Stimulated activated CD4-positive, alpha-beta T cell treated with anti-CD3 and anti-CD28 coated beads, Interleukin-15, amount 100 ng/mL, for 24 hours (primary cell): ENCODE measurements around the gene CEBPB.
"Not testable (repeated sequence)": the region's sequence is repeated elsewhere in the genome, so short reads cannot be mapped to it uniquely, and the experiment has no call there.

Experiments
- DNase-seq: peaks from one replicate; pipeline ENCODE4 v3.0.0-alpha.2; 2020

Gene CEBPB

GRCh38 chr20:50170549-50171220, 19.9 kb upstream of the CEBPB start:
- DNase-seq = no peak

DNA sequence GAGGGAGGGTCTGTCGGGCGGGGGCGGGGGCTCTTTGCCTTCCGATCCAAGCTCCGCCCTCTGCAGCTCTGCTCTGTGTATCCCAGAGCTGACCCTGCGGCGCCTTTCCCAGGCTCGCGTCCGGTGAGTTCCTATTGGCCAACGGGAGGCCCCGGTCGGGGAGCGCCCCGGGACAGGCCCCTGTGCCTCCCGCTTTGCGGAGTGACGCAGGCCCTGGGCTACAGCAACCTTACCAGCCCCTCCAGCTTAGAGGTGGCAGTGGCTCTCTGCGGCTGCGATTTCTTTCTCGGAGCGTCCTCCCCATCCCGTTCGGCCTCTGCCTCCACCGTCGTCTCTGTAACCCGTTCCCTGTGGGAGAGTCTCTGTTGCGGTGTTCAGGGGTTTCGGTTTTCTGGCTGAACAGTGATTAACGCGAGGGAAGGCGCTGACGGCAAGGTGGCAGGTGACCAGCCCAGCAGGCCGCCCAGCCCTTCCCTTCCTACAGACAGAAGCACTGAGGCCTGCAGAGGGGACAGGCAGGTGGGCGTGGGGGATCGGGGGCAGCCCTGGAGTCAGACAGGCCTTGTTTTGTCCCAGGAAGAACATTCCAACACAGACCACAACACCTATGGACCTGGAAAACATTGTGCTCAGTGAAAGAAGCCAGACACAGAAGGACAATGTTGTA, 18.1 kb upstream of the CEBPB start:
- no peak for DNase-seq

- DNase-seq = no peak
These were observed 16.2 kb upstream of the CEBPB start for GRCh38 chr20:50174456-50174855.

GRCh38 chr20:50175938-50176933, 14.4 kb upstream of the CEBPB start:
- DNase-seq = no peak

DNA sequence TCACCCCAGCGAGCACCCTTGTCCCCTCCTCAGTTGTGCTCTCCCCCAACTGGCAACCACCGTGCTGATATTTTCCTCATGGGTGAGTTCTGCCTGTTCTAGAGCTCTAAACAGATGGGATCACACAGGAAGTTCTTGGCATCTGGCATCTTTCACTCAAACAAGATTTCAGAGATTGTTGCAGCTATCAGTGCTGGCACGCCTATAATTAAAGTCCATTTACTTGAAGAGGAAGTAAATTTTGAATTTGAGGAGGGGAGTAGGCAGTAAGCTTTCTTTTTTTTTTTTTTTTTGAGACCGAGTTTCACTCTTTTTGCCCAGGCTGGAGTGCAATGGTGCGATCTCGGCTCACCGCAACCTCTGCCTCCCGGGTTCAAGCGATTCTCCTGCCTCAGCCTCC, 12.0 kb upstream of the CEBPB start:
- DNase-seq = not testable (repeated sequence)

- no peak for DNase-seq
These were observed 9.3 kb upstream of the CEBPB start for GRCh38 chr20:50181344-50181743.

DNA sequence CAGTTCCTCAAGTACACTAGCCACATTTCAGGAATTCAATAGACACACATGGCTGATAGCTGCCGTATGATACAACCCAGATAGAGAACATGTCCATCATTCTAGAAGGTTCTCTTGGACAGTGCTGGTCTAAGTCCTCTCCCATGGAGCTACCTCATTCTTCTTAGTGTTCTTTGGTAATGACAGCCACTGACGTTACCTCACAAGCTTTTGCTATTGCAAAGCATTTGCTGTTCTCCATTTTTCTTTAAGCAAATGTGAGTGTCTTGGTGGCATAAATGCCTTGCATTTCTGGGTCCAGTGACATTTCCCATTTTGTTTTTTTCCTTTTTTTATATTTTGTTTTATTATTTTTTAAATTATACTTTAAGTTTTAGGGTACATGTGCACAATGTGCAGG, 8.3 kb upstream of the CEBPB start:
- DNase-seq = no peak

GRCh38 chr20:50185426-50185825, 5.2 kb upstream of the CEBPB start:
- DNase-seq = no peak

DNA sequence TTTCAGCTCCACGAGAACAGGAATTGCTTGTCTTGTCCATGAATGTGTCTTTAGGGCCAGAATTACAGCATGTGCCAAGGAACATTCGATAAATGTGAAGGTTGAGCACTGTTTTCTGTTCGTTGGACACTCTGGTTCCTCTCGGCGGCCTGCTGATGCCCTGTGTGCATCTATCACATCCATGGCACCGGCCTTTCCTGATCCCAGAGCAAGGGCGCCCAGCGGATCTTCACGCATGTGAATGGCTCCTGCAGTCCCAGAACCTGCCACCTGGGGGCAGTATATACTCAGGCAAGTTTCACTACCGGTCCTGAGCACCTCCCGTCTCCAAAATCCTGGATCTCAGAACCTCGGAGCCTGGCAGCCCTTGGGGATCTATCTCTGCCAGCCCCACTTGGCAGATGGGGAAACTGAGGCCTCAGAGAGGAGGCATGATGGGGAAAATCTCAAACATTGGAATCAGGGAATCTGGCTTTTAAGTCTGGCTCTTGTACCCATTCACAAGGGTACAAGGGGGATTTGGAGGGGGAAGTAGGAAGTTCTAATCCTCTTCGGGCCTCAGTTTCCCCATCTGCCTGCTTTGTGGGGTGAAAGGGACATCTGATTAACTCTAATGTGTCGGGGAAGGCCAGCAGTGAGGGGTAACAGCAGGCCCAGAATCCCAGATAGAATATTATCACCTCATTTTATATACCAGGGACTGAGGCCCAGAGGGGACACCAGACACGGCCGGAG, 4.3 kb upstream of the CEBPB start:
- DNase-seq = peak; percentile 94

DNA sequence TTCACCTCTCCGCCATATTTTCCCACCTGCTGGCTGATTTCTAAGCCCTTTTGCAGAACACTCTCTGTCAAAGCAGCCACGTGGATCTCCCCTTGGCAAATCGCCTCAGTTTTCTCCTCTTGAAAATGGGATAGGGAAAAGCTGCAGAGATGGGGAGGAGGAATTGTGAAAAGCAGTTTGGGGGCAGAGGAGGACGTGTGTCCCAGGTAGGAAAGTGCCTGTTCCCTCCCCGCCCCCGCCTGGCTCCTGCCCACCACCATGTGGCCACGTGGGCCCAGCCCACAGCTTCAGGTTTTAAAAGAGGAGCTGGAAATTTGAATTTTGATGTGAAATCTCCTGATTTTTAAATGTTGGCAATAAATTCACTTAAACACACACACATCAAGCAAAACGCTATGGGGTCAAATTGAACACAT, 3.6 kb upstream of the CEBPB start:
- no peak for DNase-seq

- DNase-seq = no peak
These were observed 3.1 kb upstream of the CEBPB start for GRCh38 chr20:50187403-50188051.

DNA sequence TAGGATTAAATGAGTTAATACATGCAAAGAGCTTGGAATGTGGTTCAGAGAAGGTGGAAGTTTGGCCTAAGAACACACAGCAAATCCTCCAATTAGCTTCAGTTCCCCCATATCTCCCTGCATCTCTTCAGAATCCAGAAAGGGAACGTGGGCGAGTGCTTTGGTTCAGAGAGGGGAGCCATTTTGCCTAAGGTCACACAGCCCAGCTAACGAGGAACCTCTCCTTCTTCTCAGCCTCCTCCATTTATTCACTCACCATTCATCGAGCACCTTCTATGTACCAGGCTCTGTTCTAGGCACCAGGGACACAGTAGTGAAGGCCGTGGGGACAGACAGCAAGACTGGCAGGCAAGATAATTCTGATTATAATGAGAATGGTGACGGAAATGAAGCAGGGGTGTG, 2.3 kb upstream of the CEBPB start:
- DNase-seq = no peak

DNA sequence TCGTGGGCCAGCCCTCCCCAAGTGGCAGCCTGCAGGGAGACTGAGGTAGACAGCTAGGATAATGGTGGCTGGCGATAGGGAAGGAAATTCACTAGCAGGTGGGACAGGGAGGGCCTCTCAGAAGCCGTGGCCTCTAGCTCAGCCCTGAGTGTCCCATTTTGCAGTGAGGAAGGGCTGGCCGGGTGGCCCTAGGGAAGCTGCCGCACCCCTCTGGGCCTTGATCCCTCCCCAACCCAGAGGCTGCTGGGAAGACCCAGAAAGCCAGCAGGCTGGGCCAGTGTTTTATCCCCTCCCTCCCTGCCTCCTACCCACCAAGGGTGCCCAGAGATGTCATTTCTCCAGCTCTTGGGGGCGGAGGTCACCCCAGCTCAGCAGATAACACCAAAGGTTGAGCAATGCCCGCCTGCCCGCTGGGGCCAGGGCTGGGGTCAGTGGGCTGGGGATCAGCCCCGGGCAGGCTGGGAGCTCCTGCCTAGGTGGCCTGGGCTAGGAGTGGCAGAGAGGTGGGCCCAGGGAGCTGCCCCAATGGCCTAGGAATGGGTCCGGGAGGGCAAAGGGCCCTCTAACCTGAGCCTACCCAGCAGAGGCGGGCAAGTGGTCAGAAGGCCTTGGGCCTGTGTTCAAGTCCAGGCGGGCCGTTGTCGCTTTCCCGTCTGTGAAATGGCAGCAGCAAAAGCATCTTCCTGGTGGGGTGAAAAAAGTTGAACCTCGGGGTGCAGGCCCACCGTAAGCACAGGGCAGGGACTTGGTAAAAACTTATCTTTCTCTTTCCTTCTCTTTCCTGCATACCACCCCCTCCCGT, 1.6 kb upstream of the CEBPB start:
- no peak for DNase-seq

GRCh38 chr20:50189681-50190250, 864 bp upstream of the CEBPB start:
- peak; percentile 61 for DNase-seq

GRCh38 chr20:50191065-50191543, 474 bp downstream of the CEBPB start:
- peak; percentile 74 for DNase-seq

GRCh38 chr20:50191544-50192363, 1.1 kb downstream of the CEBPB start:
- peak; percentile 70 for DNase-seq

GRCh38 chr20:50192364-50193198, 2.0 kb downstream of the CEBPB start:
- peak; percentile 89 for DNase-seq

DNA sequence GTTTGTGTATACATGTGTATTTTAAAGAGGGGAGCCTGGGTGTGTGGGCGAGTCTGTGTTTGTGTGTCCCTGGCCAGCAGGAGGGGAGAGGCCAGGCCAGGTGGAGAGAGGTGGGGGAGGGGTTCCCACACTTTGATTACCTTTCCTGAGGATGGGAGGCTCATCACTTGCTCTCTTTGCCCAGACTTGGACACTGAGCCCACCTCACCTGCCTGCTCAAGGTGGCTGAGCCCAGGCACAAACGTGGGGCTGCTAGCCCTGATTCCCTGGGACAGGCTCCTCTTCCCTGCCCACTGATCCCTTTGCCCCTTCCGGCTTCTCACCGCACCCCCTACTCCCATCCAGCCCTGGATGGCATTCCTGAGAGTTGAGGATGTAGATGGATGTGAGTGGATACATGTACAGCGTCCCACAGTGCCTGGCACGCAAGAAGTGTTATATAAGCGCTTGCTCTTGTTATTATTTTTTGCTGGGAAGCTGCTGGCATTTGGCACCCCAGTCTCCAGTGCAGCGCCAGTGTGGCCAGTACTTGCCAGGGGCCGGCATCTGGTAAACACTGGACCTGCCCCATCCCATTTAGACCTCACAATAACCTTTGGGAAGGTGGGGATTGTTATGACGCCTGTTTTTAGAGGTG, 2.7 kb downstream of the CEBPB start:
- peak; percentile 20 for DNase-seq
